ENCODE results near the gene CH25H. TPM values are rescaled to one million over a fixed set of nuclear protein-coding genes. Genes with fewer than 3 reads are reported as not detected.

CH25H gene
- total RNA-seq, 1 donor from 2014 or later = 0.70 TPM

GRCh38 chr10:89219513-89220218 is 12.5 kb upstream of the CH25H start:
- no peaks in the 10 kb centered on the region for H3K9me3 Mint-ChIP-seq
- peaks cover 16% of the 10 kb centered on the region for H3K4me1 Mint-ChIP-seq (ENCODE audit: unreplicated experiment)
- no peak for DNase-seq (ENCODE audit: extremely low spot score, unreplicated experiment)
- H3K4me3 Mint-ChIP-seq = no peak overlapping the region
- no peaks in the 10 kb centered on the region for H3K27me3 Mint-ChIP-seq
- TF ChIP-seq, protein P1, sequence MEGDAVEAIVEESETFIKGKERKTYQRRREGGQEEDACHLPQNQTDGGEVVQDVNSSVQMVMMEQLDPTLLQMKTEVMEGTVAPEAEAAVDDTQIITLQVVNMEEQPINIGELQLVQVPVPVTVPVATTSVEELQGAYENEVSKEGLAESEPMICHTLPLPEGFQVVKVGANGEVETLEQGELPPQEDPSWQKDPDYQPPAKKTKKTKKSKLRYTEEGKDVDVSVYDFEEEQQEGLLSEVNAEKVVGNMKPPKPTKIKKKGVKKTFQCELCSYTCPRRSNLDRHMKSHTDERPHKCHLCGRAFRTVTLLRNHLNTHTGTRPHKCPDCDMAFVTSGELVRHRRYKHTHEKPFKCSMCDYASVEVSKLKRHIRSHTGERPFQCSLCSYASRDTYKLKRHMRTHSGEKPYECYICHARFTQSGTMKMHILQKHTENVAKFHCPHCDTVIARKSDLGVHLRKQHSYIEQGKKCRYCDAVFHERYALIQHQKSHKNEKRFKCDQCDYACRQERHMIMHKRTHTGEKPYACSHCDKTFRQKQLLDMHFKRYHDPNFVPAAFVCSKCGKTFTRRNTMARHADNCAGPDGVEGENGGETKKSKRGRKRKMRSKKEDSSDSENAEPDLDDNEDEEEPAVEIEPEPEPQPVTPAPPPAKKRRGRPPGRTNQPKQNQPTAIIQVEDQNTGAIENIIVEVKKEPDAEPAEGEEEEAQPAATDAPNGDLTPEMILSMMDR (conservative IDR thresholded peaks at IDR 0.05) = no peak
- no peaks in the 10 kb centered on the region for H3K36me3 Mint-ChIP-seq
- no peak overlapping the region for H3K27ac Mint-ChIP-seq

DNA sequence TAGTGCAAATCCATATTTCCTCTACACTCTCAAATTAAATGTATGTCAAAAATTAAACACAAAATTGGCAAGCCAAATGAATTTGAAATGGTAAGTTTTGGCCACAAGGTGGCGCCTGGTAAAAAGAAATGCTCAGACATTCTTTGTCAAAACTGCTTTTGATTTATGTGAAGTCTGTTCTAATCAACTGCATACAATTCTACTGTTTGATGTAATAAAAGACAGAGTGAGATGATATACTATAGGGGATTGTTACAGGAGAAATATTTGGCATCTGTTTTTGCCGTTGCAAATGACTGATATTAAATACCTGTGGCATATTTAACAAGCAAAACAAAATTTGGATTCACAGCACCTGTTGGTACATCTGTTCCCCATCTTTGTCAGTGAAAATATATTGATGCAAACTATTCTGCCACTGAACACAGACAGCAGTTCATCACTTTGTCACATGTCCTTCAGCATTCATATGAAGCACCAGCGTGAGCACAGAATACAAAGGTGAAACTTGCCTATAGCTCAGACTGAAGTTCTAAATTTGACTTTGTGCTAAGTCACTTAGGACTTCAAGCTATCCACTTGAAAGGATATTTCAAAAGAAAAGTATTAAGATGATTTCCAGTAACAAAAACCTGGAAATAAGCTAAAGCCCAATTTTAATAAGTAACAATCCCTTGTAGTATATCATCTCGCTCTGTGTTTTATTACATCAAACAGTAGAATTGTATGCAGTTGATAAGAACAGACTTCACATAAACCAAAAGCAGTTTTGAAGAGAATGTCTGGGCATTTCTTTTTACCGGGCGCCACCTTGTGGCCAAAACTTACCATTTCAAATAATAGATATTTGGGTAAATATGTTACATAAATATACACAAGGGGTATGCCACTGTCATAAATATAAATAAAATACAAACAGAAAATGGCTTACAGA is 10.2 kb upstream of the CH25H start:
- peaks cover 14% of the 10 kb centered on the region for H3K4me1 Mint-ChIP-seq (ENCODE audit: unreplicated experiment)
- no peaks in the 10 kb centered on the region for H3K36me3 Mint-ChIP-seq
- DNase-seq (ENCODE audit: extremely low spot score, unreplicated experiment) = no peak
- TF ChIP-seq, protein P1 (conservative IDR thresholded peaks at IDR 0.05) = peak; percentile 91
- H3K27ac Mint-ChIP-seq = no peak overlapping the region
- peaks cover 3% of the 10 kb centered on the region for H3K27me3 Mint-ChIP-seq
- no peak overlapping the region for H3K4me3 Mint-ChIP-seq
- no peaks in the 10 kb centered on the region for H3K9me3 Mint-ChIP-seq

GRCh38 chr10:89216056-89216455 is 8.9 kb upstream of the CH25H start:
- Mint-ChIP-seq H3K36me3 (no peaks in the 10 kb centered on the region), H3K27me3 (peaks cover 12% of the 10 kb centered on the region), H3K4me3 (no peak overlapping the region), H3K4me1 (ENCODE audit: unreplicated experiment) (peaks cover 10% of the 10 kb centered on the region), H3K27ac (no peak overlapping the region), H3K9me3 (no peaks in the 10 kb centered on the region)
- no peak for DNase-seq (ENCODE audit: extremely low spot score, unreplicated experiment)
- TF ChIP-seq, protein P1 (conservative IDR thresholded peaks at IDR 0.05) = no peak

- H3K36me3 Mint-ChIP-seq = no peaks in the 10 kb centered on the region
- H3K4me3 Mint-ChIP-seq = no peak overlapping the region
- no peaks in the 10 kb centered on the region for H3K9me3 Mint-ChIP-seq
- peaks cover 10% of the 10 kb centered on the region for H3K4me1 Mint-ChIP-seq (ENCODE audit: unreplicated experiment)
- TF ChIP-seq, protein P1 (conservative IDR thresholded peaks at IDR 0.05) = no peak
- no peak overlapping the region for H3K27ac Mint-ChIP-seq
- DNase-seq (ENCODE audit: extremely low spot score, unreplicated experiment) = no peak
- H3K27me3 Mint-ChIP-seq = peaks cover 17% of the 10 kb centered on the region
Observed at GRCh38 chr10:89215511-89215910, 8.4 kb upstream of the CH25H start.

- peaks cover 10% of the 10 kb centered on the region for H3K4me1 Mint-ChIP-seq (ENCODE audit: unreplicated experiment)
- TF ChIP-seq, protein P1 (conservative IDR thresholded peaks at IDR 0.05) = no peak
- H3K27me3 Mint-ChIP-seq = peaks cover 26% of the 10 kb centered on the region
- no peaks in the 10 kb centered on the region for H3K9me3 Mint-ChIP-seq
- DNase-seq (ENCODE audit: extremely low spot score, unreplicated experiment) = no peak
- H3K27ac Mint-ChIP-seq = no peak overlapping the region
- no peaks in the 10 kb centered on the region for H3K36me3 Mint-ChIP-seq
- H3K4me3 Mint-ChIP-seq = no peak overlapping the region
Observed at GRCh38 chr10:89214566-89215165, 7.5 kb upstream of the CH25H start.
